ENCODE measurements around the gene PLPP1.

PLPP1 gene

GRCh38 chr5:55393501-55394175 lies 141.1 kb downstream of the PLPP1 start:
- H3K27me3 ChIP-seq (ENCODE audit: insufficient read depth, low read length), result no peaks in the 10 kb centered on the region
- peaks cover 6% of the 10 kb centered on the region; the same call in 1 of the 2 replicates for H3K9me3 ChIP-seq (ENCODE audit: insufficient read depth, low read depth, low read length)
- no peak overlapping the region for H3K9ac ChIP-seq (ENCODE audit: low read depth, low read length)
- H3K4me1 ChIP-seq (ENCODE audit: insufficient read depth, low read length), result peaks cover 2% of the 10 kb centered on the region; the same call in 1 of the 2 replicates
- H3K4me3 ChIP-seq (ENCODE audit: low read length), result no peak overlapping the region
- H3K27ac ChIP-seq (ENCODE audit: low read length), result no peak overlapping the region
- peaks cover 83% of the 10 kb centered on the region for H3K36me3 ChIP-seq (ENCODE audit: insufficient read depth, low read depth, low read length)

DNA sequence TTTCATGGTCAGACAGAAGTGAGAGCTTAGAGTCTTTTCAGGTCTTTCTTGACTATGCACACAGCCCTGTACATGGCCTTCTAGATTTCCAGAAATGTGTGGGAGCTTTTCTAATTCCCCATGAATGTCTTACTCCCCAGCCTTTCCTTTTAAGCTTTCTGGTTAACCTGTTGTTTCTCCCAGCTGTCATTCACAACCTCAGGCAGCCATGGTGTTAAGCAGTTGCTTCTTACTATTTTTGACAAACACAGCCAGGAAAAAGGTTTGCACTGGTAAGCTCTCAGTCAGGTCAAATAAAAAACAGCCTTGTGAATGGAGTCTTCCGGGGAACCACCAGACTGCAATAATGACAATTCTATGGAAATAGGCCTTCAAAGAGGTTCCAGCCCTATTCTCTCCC lies 142.1 kb downstream of the PLPP1 start:
- peaks cover 6% of the 10 kb centered on the region; the same call in 1 of the 2 replicates for H3K4me1 ChIP-seq (ENCODE audit: insufficient read depth, low read length)
- no peaks in the 10 kb centered on the region for H3K27me3 ChIP-seq (ENCODE audit: insufficient read depth, low read length)
- no peak overlapping the region for H3K4me3 ChIP-seq (ENCODE audit: low read length)
- H3K9me3 ChIP-seq (ENCODE audit: insufficient read depth, low read depth, low read length), result peaks cover 6% of the 10 kb centered on the region; the same call in 1 of the 2 replicates
- no peak overlapping the region for H3K27ac ChIP-seq (ENCODE audit: low read length)
- H3K9ac ChIP-seq (ENCODE audit: low read depth, low read length), result no peak overlapping the region
- H3K36me3 ChIP-seq (ENCODE audit: insufficient read depth, low read depth, low read length), result peaks cover 83% of the 10 kb centered on the region

- H3K9ac ChIP-seq (ENCODE audit: low read depth, low read length), result no peak overlapping the region
- peaks cover 79% of the 10 kb centered on the region for H3K36me3 ChIP-seq (ENCODE audit: insufficient read depth, low read depth, low read length)
- H3K27ac ChIP-seq (ENCODE audit: low read length), result no peak overlapping the region
- H3K4me1 ChIP-seq (ENCODE audit: insufficient read depth, low read length), result peaks cover 6% of the 10 kb centered on the region; the same call in 1 of the 2 replicates
- H3K9me3 ChIP-seq (ENCODE audit: insufficient read depth, low read depth, low read length), result peaks cover 6% of the 10 kb centered on the region; the same call in 1 of the 2 replicates
- H3K27me3 ChIP-seq (ENCODE audit: insufficient read depth, low read length), result no peaks in the 10 kb centered on the region
- H3K4me3 ChIP-seq (ENCODE audit: low read length), result no peak overlapping the region
These were observed 143.1 kb downstream of the PLPP1 start for GRCh38 chr5:55391707-55392106.

- Histone ChIP-seq H3K36me3 (ENCODE audit: insufficient read depth, low read depth, low read length) (peaks cover 77% of the 10 kb centered on the region), H3K4me3 (ENCODE audit: low read length) (no peak overlapping the region), H3K27me3 (ENCODE audit: insufficient read depth, low read length) (no peaks in the 10 kb centered on the region), H3K9me3 (ENCODE audit: insufficient read depth, low read depth, low read length) (peaks cover 5% of the 10 kb centered on the region; the same call in 1 of the 2 replicates), H3K4me1 (ENCODE audit: insufficient read depth, low read length) (peaks cover 6% of the 10 kb centered on the region; the same call in 1 of the 2 replicates), H3K9ac (ENCODE audit: low read depth, low read length) (no peak overlapping the region), H3K27ac (ENCODE audit: low read length) (no peak overlapping the region)
These were observed 146.9 kb downstream of the PLPP1 start for GRCh38 chr5:55387865-55388264.

- Histone ChIP-seq H3K27me3 (ENCODE audit: insufficient read depth, low read length) (no peaks in the 10 kb centered on the region), H3K9me3 (ENCODE audit: insufficient read depth, low read depth, low read length) (no peaks in the 10 kb centered on the region), H3K9ac (ENCODE audit: low read depth, low read length) (no peak overlapping the region), H3K27ac (ENCODE audit: low read length) (no peak overlapping the region), H3K36me3 (ENCODE audit: insufficient read depth, low read depth, low read length) (peaks cover 76% of the 10 kb centered on the region), H3K4me1 (ENCODE audit: insufficient read depth, low read length) (peaks cover 6% of the 10 kb centered on the region; the same call in 1 of the 2 replicates), H3K4me3 (ENCODE audit: low read length) (no peak overlapping the region)
These were observed 148.4 kb downstream of the PLPP1 start for GRCh38 chr5:55386356-55386755.

- Histone ChIP-seq H3K9me3 (ENCODE audit: insufficient read depth, low read depth, low read length) (no peaks in the 10 kb centered on the region), H3K9ac (ENCODE audit: low read depth, low read length) (no peak overlapping the region), H3K27ac (ENCODE audit: low read length) (no peak overlapping the region), H3K4me3 (ENCODE audit: low read length) (no peak overlapping the region), H3K36me3 (ENCODE audit: insufficient read depth, low read depth, low read length) (peaks cover 71% of the 10 kb centered on the region), H3K27me3 (ENCODE audit: insufficient read depth, low read length) (no peaks in the 10 kb centered on the region), H3K4me1 (ENCODE audit: insufficient read depth, low read length) (peaks cover 6% of the 10 kb centered on the region; the same call in 1 of the 2 replicates)
These were observed 148.9 kb downstream of the PLPP1 start for GRCh38 chr5:55385846-55386245.

DNA sequence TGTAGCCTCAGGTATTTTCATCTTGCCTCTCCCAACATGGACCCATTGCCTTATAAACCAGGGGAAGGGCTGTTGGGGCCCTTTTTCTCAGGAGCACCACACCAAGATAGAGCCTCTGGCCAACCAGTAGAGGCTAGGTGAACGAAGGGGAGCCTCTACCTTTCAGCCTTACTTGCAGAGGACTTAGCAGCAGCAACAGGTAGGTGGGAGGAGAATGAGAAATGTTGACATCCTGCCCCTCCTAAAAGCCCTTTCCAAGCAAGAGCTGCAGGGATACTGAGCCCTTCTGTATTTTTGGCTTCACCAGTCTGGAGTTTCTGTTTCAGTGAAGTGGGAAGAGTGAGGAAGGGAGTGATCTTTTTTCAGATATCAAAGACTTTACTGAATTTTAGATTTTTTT lies 149.5 kb downstream of the PLPP1 start:
- no peak overlapping the region for H3K4me3 ChIP-seq (ENCODE audit: low read length)
- no peaks in the 10 kb centered on the region for H3K9me3 ChIP-seq (ENCODE audit: insufficient read depth, low read depth, low read length)
- no peak overlapping the region for H3K27ac ChIP-seq (ENCODE audit: low read length)
- H3K9ac ChIP-seq (ENCODE audit: low read depth, low read length), result no peak overlapping the region
- peaks cover 6% of the 10 kb centered on the region; the same call in 1 of the 2 replicates for H3K4me1 ChIP-seq (ENCODE audit: insufficient read depth, low read length)
- no peaks in the 10 kb centered on the region for H3K27me3 ChIP-seq (ENCODE audit: insufficient read depth, low read length)
- peaks cover 69% of the 10 kb centered on the region for H3K36me3 ChIP-seq (ENCODE audit: insufficient read depth, low read depth, low read length)

GRCh38 chr5:55384072-55384471 lies 150.7 kb downstream of the PLPP1 start:
- Histone ChIP-seq H3K9ac (ENCODE audit: low read depth, low read length) (no peak overlapping the region), H3K9me3 (ENCODE audit: insufficient read depth, low read depth, low read length) (no peaks in the 10 kb centered on the region), H3K4me3 (ENCODE audit: low read length) (no peak overlapping the region), H3K4me1 (ENCODE audit: insufficient read depth, low read length) (peaks cover 6% of the 10 kb centered on the region; the same call in 1 of the 2 replicates), H3K27ac (ENCODE audit: low read length) (no peak overlapping the region), H3K27me3 (ENCODE audit: insufficient read depth, low read length) (no peaks in the 10 kb centered on the region), H3K36me3 (ENCODE audit: insufficient read depth, low read depth, low read length) (peaks cover 70% of the 10 kb centered on the region)

DNA sequence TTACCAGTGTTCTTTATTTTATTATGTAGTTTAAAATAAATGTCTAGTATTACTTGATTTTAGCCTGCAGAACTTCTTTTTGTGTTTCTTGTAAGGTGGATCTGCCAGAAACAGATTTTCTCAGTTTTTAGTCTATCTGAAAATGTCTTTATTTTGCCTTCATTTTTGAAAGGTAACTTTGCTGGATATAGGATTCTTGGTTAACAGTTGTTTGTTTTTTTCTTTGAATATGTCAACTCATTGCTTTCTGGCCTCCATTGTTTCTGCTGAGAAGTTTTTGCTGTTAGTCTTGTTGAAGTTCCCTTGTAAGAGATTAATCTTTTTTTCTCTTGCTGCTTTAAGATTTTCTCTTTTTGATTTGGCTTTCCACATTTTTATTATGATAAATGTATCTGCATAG lies 151.5 kb downstream of the PLPP1 start:
- Histone ChIP-seq H3K36me3 (ENCODE audit: insufficient read depth, low read depth, low read length) (peaks cover 70% of the 10 kb centered on the region), H3K4me1 (ENCODE audit: insufficient read depth, low read length) (peaks cover under 1% of the 10 kb centered on the region; the same call in 1 of the 2 replicates), H3K9me3 (ENCODE audit: insufficient read depth, low read depth, low read length) (no peaks in the 10 kb centered on the region), H3K4me3 (ENCODE audit: low read length) (no peak overlapping the region), H3K9ac (ENCODE audit: low read depth, low read length) (no peak overlapping the region), H3K27ac (ENCODE audit: low read length) (no peak overlapping the region), H3K27me3 (ENCODE audit: insufficient read depth, low read length) (no peaks in the 10 kb centered on the region)

DNA sequence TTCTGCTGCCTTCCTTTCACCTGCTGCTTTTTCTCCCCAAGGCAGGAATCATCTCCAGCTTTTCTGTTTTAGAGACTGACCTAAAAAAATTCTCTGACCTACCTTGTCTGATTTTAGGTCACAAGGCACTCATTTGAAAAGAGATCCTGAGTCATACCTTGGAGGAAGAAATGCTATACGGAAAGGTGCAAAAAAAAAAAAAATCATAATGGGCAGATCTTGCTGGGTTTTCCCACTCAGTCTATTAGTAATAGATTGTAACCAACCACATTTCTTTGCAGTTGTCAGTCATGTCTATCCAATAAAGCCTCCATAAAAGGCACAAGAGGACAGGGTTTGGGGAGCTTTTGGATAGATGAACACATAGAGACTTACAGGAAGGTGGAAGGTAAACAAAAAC lies 157.0 kb downstream of the PLPP1 start:
- Histone ChIP-seq H3K9ac (ENCODE audit: low read depth, low read length) (no peak overlapping the region), H3K27me3 (ENCODE audit: insufficient read depth, low read length) (no peaks in the 10 kb centered on the region), H3K4me1 (ENCODE audit: insufficient read depth, low read length) (no peaks in the 10 kb centered on the region), H3K36me3 (ENCODE audit: insufficient read depth, low read depth, low read length) (peaks cover 54% of the 10 kb centered on the region), H3K4me3 (ENCODE audit: low read length) (no peak overlapping the region), H3K9me3 (ENCODE audit: insufficient read depth, low read depth, low read length) (0 out of 2 replicates have a peak, but pooled peaks cover 6% of the 10 kb centered on the region), H3K27ac (ENCODE audit: low read length) (no peak overlapping the region)
